Hepatocyte (in vitro differentiated cells): ENCODE measurements around the gene LINC01488. TPM values are rescaled to one million over a fixed set of nuclear protein-coding genes. Genes with fewer than 3 reads are reported as not detected.

Experiments
- DNase-seq: peaks from one replicate; pipeline ENCODE4 v3.0.0-alpha.2; 2016; ENCODE audit warnings: low spot score
- H2AFZ ChIP-seq: fragments of 200-600 bp; sonication (generic); 2 replicates; pipeline ENCODE4 v1.6.0; 2016; ENCODE audit warnings: antibody characterized with exemption, mild to moderate bottlenecking
- H3K27ac ChIP-seq: fragments of 200-600 bp; sonication (generic); 2 replicates; pipeline ENCODE4 v1.5.1; 2016; ENCODE audit warnings: mild to moderate bottlenecking
- H3K27me3 ChIP-seq: fragments of 200-600 bp; sonication (generic); 2 replicates; pipeline ENCODE4 v1.6.1; 2016
- H3K36me3 ChIP-seq: fragments of 200-600 bp; sonication (generic); replicated peaks from 2 replicates; pipeline ENCODE4 v1.5.1; 2016; ENCODE audit warnings: low read depth; ENCODE audit not compliant: insufficient read depth
- H3K4me1 ChIP-seq: fragments of 200-600 bp; sonication (generic); 2 replicates; pipeline ENCODE4 v1.5.1; 2016; ENCODE audit warnings: mild to moderate bottlenecking, moderate library complexity; ENCODE audit not compliant: insufficient read depth
- H3K4me2 ChIP-seq: fragments of 200-600 bp; sonication (generic); 2 replicates; pipeline ENCODE4 v1.6.0; 2016
- H3K4me3 ChIP-seq: fragments of 200-600 bp; sonication (generic); 2 replicates; pipeline ENCODE4 v1.5.1; 2016; ENCODE audit warnings: mild to moderate bottlenecking
- H3K79me2 ChIP-seq: fragments of 200-600 bp; sonication (generic); 2 replicates; pipeline ENCODE4 v1.6.0; 2017; ENCODE audit warnings: mild to moderate bottlenecking
- H3K9me2 ChIP-seq: fragments of 200-600 bp; sonication (generic); replicated peaks from 2 replicates; pipeline ENCODE4 v1.6.0; 2017; ENCODE audit warnings: mild to moderate bottlenecking; ENCODE audit not compliant: insufficient read depth
- H3K9me3 ChIP-seq: fragments of 200-600 bp; sonication (generic); 2 replicates; pipeline ENCODE4 v1.5.1; 2016; ENCODE audit warnings: low read depth, mild to moderate bottlenecking
- H4K20me1 ChIP-seq: fragments of 200-600 bp; sonication (generic); 2 replicates; pipeline ENCODE4 v1.6.0; 2016; ENCODE audit warnings: mild to moderate bottlenecking; ENCODE audit not compliant: insufficient read depth, poor library complexity, severe bottlenecking
- CTCF ChIP-seq: fragments of 200-600 bp; sonication (generic); IDR thresholded peaks from 2 replicates; pipeline ENCODE4 v1.5.1; 2016; ENCODE audit warnings: antibody characterized with exemption, mild to moderate bottlenecking; ENCODE audit not compliant: poor library complexity
- EZH2 ChIP-seq: fragments of 200-600 bp; sonication (generic); IDR thresholded peaks from 2 replicates; pipeline ENCODE4 v1.6.1; 2016; ENCODE audit warnings: antibody characterized with exemption, mild to moderate bottlenecking, borderline replicate concordance
- EZH2phosphoT487 ChIP-seq: fragments of 200-600 bp; sonication (generic); IDR thresholded peaks from one replicate; pipeline ENCODE4 v1.6.1; 2018; ENCODE audit warnings: antibody characterized with exemption, mild to moderate bottlenecking, low read depth, moderate library complexity; ENCODE audit not compliant: unreplicated experiment, severe bottlenecking
- WGBS: methylation state at CpG from one replicate; pipeline ENCODE4 v1.1.6; 2016; ENCODE audit warnings: low lambda C conversion rate; ENCODE audit errors: missing lambda C conversion rate; 5-methylcytosine and 5-hydroxymethylcytosine counted together
- polyA plus RNA-seq: library from polyadenylated mRNA; unstranded; fragments of >200 nt; fragmentation: Nextera tagmentation; extraction: Ambion mirVana; gene quantifications from 2 replicates; pipeline ENCODE4 v1.2.1, GENCODE V29; 2016
- total RNA-seq: library from RNA; depleted of rRNA; stranded (reverse); fragments of >200 nt; gene quantifications from 2 replicates; pipeline ENCODE4 v1.2.3, GENCODE V29; 2014

The LINC01488 gene
- total and polyA plus RNA-seq, 2 experiments from 2014 or later, result 0.27 to 0.59 TPM

- Histone ChIP-seq H3K27me3 (no peaks in the 10 kb centered on the region), H4K20me1 (no peaks in the 10 kb centered on the region), H3K9me3 (no peaks in the 10 kb centered on the region), H3K36me3 (no peaks in the 10 kb centered on the region), H3K4me2 (no peak overlapping the region), H2AFZ (no peak overlapping the region), H3K4me3 (no peak overlapping the region), H3K4me1 (no peaks in the 10 kb centered on the region), H3K79me2 (no peaks in the 10 kb centered on the region), H3K9me2 (no peaks in the 10 kb centered on the region), H3K27ac (no peak overlapping the region)
- no peak for TF ChIP-seq EZH2
- no peak for TF ChIP-seq CTCF
- no peak for TF ChIP-seq EZH2phosphoT487
- DNase-seq, result no peak
- WGBS, result 87% methylated on average over 19 of the region's 23 CpGs
Measured at GRCh38 chr11:69533296-69534165, 52.1 kb downstream of the LINC01488 start.

- Histone ChIP-seq H3K4me1 (no peaks in the 10 kb centered on the region), H2AFZ (no peak overlapping the region), H3K9me2 (no peaks in the 10 kb centered on the region), H3K4me3 (no peak overlapping the region), H3K9me3 (no peaks in the 10 kb centered on the region), H3K79me2 (no peaks in the 10 kb centered on the region), H3K36me3 (no peaks in the 10 kb centered on the region), H3K27me3 (no peaks in the 10 kb centered on the region), H3K4me2 (no peak overlapping the region), H3K27ac (no peak overlapping the region), H4K20me1 (no peaks in the 10 kb centered on the region)
- no peak for DNase-seq
- WGBS, result 55% methylated on average over 14 of the region's 14 CpGs
- TF ChIP-seq EZH2phosphoT487 (no peak), EZH2 (no peak), CTCF (no peak)
Measured at GRCh38 chr11:69534166-69534530, 52.7 kb downstream of the LINC01488 start.

- no peaks in the 10 kb centered on the region for H3K79me2 ChIP-seq
- no peak overlapping the region for H3K4me2 ChIP-seq
- TF ChIP-seq CTCF (no peak), EZH2 (no peak), EZH2phosphoT487 (no peak)
- no peaks in the 10 kb centered on the region for H3K36me3 ChIP-seq
- no peaks in the 10 kb centered on the region for H3K9me3 ChIP-seq
- no peak overlapping the region for H3K4me3 ChIP-seq
- DNase-seq, result no peak
- WGBS, result 94% methylated on average over 6 of the region's 7 CpGs
- H3K4me1 ChIP-seq, result no peaks in the 10 kb centered on the region
- H3K27ac ChIP-seq, result no peak overlapping the region
- no peaks in the 10 kb centered on the region for H3K9me2 ChIP-seq
- no peak overlapping the region for H2AFZ ChIP-seq
- H4K20me1 ChIP-seq, result no peaks in the 10 kb centered on the region
- H3K27me3 ChIP-seq, result no peaks in the 10 kb centered on the region
Measured at GRCh38 chr11:69535908-69536307, 54.4 kb downstream of the LINC01488 start.
